NCI-H187 (cell line): ENCODE measurements around the gene PDE4DIP.
"Not testable (repeated sequence)": the region's sequence is repeated elsewhere in the genome, so short reads cannot be mapped to it uniquely, and the experiment has no call there.

Source experiments
- DNase-seq, 2 experiments: peaks; one replicate each; lab custom pipeline; 2025; lab: John Stamatoyannopoulos, UW

Gene PDE4DIP

DNA sequence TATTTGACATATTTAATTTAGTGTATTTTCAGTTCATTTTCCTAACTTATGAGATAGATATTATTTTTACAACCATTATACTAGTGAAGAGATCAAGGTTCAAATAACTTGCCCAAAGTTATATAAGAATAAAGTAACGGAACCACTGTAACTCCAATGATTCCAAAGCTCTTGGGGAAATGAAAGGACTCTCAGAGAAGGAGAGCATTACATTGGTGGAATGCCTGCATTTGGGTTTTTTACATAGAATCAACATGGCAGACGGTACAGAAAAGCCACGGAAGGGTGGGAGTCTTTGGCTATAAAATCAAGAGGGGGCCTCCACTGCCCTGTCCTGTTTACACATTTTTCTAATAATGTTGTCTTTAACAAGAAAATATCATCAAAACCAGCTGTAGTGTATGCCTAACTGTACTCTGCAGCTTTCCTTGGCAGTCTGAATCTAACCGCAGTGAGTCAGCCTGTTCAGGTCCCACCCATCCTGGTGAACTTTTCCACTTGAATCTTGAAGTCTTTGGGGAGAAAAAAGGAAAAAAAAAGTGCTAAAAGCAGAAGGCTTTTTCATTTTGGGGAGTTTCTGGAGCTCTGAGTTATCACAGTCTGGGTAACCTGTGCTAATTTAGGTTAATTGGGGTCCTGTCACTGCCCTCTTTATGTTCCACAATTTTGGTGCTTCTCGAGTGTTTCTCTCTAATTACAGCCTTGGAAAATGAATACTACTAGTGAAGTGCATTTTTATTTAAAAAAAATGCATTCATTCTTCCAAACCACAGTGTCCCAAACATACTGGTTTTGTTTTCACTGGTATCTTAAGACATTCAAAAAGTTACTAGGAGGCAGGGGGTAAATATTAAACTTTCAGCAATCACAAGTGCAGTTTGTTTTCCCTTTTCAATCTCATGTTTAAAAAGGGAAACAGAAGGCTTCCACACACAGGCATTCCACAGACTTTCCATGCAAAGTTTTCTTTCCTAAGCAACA, 30.5 kb downstream of the PDE4DIP start:
- DNase-seq, result not testable (repeated sequence)

- DNase-seq, result not testable (repeated sequence)
Observed at GRCh38 chr1:148879812-148880416, 35.7 kb downstream of the PDE4DIP start.

DNA sequence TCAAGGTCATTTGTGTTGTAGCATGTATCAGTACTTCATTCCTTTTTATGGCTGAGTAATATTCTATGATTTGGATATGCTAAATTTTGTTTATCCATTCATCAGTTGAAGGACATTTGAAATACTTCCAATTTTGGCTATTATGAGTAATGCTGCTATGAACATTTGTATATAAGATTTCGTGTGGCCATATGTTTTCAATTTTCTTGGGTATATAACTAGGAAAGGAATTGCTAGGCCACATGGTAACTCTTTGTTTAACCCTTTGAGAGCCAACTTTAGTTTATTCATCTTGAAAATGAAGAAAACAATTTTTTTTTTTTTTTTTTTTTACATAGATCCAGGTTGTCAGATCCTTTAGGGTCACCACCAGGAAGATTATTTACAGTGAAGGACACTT, 37.0 kb downstream of the PDE4DIP start:
- not testable (repeated sequence) for DNase-seq

DNA sequence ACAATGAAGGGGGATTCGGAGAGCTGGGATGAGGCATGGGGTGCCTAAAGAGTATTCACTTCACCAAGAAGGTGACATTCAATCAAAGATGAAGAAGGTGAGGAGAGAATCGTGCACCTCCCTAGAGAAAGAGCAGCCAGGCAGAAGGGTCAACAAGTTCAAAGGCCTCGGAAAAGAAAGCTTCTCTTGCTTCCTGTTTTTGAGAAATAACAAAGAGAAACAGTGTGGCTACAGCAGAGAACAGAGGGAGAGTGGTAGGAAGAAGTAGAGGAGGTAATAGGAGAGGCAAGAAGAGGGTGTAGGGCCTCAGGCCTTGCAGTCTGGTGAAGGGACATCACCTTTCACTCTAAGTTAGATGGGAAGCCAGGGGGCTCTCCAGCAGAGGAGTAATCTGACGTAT, 41.0 kb downstream of the PDE4DIP start:
- not testable (repeated sequence) for DNase-seq

GRCh38 chr1:148886293-148886692, 42.1 kb downstream of the PDE4DIP start:
- DNase-seq, result not testable (repeated sequence)

GRCh38 chr1:148888597-148888996, 44.4 kb downstream of the PDE4DIP start:
- not testable (repeated sequence) for DNase-seq

DNA sequence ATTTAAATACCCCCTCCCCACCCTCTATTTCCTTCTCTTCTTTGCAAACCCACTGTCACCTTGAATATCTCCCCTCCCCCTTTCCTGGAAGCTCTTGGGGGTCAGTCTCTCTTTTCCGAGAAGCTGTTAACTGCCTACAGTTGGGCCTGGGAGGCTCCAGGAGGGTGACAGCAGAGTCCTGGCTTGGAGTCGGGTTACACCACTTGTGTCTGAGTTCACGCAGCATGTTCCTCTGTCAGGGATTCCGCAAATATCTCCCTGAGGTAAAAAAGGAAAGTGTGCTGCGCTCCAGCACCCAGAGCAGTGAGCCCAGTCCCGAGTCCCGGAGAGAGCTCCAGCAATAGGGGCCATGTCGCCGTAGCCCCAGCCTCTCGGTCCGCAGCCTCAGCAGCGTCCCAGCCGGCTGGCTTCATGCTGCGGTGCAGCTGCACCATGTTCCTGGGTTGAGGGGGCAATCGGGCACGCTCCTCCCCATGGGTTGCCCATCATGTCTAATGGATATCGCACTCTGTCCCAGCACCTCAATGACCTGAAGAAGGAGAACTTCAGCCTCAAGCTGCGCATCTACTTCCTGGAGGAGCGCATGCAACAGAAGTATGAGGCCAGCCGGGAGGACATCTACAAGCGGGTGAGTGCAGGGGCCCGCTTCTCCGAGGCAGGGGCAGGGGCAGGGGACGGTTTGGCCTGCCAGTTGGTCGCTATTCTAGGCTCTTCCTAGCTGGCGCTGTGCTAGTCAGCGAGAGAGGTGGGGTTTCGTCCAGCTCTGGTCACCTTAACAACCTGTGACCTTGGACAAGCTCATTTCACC, 45.2 kb downstream of the PDE4DIP start:
- DNase-seq, result not testable (repeated sequence)

- DNase-seq, result not testable (repeated sequence)
Observed at GRCh38 chr1:148890075-148890568, 45.9 kb downstream of the PDE4DIP start.

DNA sequence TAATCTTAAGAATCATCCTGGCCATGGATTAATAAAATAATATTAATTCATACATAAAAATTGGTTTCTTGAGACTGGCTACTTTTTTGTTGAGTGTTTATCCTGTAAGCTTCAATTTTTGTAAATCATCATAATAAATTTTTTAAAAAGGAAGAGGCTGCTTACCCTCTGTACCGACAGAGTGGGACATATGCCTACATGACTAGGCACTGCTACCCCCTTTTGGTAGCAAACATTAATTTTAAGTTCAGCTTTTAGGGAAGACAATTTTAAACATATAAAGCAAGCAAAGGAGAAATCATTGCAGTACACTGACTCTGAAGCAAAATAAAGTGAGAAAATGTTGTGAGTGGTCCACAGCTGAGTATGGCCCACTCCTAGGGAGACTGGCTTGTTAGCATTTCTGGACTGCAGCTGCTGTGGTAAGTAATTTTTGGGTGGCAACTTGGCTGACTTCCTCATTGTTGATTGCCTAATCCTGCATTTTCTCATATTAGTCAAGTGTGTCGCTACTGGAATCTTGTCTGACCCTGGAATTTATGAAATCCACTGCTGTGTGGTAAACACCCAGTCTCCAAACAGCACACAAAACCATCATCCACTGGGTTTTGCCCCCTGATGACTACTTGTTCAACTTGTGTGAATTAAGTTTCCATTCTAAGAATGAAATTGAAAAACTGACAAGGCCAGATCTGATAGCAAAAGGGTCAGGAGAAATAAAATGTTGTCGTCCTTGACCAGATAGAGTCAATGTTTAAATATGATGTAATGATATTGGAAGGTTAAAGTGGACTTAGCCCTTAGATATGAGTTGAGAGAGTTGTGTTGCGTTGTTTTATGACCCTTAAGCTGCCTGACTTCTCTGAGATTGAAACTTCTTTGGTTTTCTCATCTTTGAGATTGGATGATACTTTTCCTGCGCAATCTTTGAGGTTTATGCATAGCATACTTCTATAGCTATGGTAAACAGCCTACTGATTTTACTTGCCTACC, 50.4 kb downstream of the PDE4DIP start:
- not testable (repeated sequence) for DNase-seq

GRCh38 chr1:148900026-148900425, 55.8 kb downstream of the PDE4DIP start:
- DNase-seq, result not testable (repeated sequence)

GRCh38 chr1:148900691-148901090, 56.5 kb downstream of the PDE4DIP start:
- DNase-seq, result not testable (repeated sequence)

DNA sequence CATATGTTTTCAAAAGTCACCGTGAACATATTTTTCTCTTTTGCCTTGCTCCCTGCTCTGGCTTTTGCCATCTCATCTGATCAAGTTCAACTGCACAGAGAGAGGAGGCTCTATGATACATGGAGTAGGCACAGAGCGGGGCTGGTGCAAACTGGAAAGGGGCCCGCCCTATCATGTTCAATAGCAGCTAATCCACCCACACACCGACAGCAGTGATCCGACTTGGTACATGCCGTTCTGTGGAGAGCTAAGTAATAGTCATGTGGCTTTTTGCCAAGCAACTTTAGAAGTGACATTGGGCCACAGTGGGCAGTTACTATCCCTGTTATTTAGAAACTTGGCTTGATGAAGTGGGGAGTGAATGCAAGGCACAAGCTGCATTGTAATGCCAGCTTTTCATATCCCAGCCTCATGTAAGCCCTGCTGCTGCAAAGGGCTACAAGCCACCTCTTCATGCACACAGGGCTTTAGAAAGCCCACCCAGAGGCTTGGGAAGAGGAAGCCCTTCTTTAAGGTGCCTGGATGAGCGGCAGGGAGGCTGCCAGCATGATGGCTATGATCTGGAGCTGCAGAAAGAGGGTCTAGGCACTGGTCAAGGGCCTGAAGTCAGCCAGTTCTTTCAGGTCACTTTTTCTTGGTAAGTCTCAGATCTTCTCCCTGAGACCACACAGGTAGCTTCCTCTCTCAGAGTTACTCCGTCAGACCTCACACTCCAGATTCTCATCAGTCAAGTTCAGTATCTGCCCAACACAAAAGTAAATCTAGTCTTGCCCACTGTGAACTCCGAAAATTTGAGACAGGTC, 57.1 kb downstream of the PDE4DIP start:
- DNase-seq, result not testable (repeated sequence)

- not testable (repeated sequence) for DNase-seq
Observed at GRCh38 chr1:148901953-148902341, 57.7 kb downstream of the PDE4DIP start.

DNA sequence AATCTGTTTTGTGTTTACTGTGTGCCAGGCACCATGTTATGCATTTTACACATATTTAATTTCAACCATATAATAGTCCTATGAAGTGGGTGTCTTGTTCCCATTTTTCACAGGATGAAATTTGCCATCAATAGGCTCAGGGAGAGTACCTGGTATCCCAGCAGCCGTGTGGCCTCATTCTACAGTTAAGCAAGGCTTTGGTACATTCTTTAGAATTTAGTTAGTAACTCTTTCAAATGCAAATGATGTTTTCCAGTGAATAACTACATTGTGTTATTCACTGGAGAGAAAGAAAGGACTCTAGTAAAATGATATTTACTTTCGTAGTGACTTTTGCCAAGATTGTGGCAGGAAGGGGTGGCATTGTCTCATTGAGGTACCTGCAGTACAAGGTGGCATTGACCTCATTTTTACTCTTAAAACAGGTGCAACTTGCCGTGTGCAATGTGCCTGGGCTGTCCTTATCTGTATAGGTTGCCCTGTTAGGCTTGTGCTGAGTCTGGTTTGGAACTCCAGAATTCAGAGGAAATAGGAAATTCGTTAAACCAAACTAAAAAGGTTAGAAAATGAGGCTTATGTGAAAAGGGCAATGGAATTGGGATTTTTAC, 65.1 kb downstream of the PDE4DIP start:
- DNase-seq, result not testable (repeated sequence)

GRCh38 chr1:148911303-148911928, 67.2 kb downstream of the PDE4DIP start:
- not testable (repeated sequence) for DNase-seq

GRCh38 chr1:148916222-148916621, 72.0 kb downstream of the PDE4DIP start:
- not testable (repeated sequence) for DNase-seq

- not testable (repeated sequence) for DNase-seq
Observed at GRCh38 chr1:148916695-148917348, 72.6 kb downstream of the PDE4DIP start.

DNA sequence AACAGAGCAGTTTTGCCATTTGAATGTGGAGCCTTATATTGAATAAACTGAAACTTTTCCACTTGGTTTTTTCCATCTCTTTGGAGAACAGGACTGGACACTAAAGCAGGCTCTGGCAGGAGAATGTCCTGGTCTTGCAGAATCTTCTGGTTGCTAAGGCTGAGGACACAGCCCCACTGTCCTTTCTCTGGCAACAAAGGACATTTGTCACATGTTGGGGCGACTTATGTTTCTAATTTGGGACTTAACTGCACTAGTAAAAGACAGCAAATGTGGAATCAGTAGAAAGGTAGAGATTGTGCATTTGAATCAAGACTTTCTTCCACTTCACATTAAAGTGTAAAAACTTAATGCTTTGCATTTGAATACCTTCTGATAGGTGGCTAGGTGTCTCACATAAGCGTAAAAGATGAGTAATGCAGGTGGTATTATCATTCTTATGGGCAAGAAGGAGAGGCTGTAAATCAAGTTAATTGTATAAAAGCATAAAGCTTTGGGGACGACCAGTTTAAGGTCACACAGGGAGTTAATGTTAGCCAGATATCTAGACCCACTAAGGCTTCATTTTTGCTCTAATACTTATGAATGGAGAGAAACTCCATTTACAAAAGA, 74.7 kb downstream of the PDE4DIP start:
- DNase-seq, result not testable (repeated sequence)
